Stomach (tissue), 4 donors: ENCODE results near the gene SCN7A.

Source experiments
- CTCF ChIP-seq, 7 experiments: fragments of 450-650 bp in 4 of 7; fragments of 200-600 bp in 3 of 7; sonication (generic) in 3 of 7; IDR thresholded peaks; one replicate each; pipeline ENCODE4 v1.5.1; 2016 to 2019; ENCODE audit warnings: antibody characterized with exemption in 7 of 7, control low read depth in 2 of 7, mild to moderate bottlenecking in 1 of 7
- EP300 ChIP-seq: sonication (generic); formaldehyde crosslinking; IDR thresholded peaks from one replicate; pipeline ENCODE4 v1.6.1; 2017; ENCODE audit warnings: antibody characterized with exemption
- POLR2A ChIP-seq, 4 donors: fragments of 450-650 bp; IDR thresholded peaks; one replicate each; pipeline ENCODE4 v1.6.1; 2016; ENCODE audit warnings: antibody characterized with exemption in 4 of 4, control low read depth in 2 of 4, mild to moderate bottlenecking in 1 of 4, moderate library complexity in 1 of 4
- POLR2AphosphoS5 ChIP-seq, 3 donors: sonication (generic); formaldehyde crosslinking; IDR thresholded peaks; one replicate each; pipeline ENCODE4 v1.6.1; 2016; ENCODE audit warnings: antibody characterized with exemption in 3 of 3

- TF ChIP-seq CTCF (IDR thresholded peaks at IDR 0.05) (no peak), POLR2A (IDR thresholded peaks at IDR 0.05) (no peak), POLR2AphosphoS5 (IDR thresholded peaks at IDR 0.05) (no peak), EP300 (no peak)
These were observed 45.9 kb downstream of the SCN7A start for GRCh38 chr2:166448106-166448505.
